GM10248 (cell line): ENCODE results near the gene CLIC5.

Experiments used
- CTCF ChIA-PET: fragments of 300-600 bp; sonication (Branson Sonifier 250); formaldehyde crosslinking; extraction: SDS; loops from one replicate; lab custom pipeline; 2021; ENCODE audit warnings: antibody characterized with exemption; lab: Yijun Ruan, JAX
- POLR2A ChIA-PET: fragments of 350-650 bp; sonication (Branson Sonifier 250); formaldehyde crosslinking; extraction: SDS; loops from one replicate; lab custom pipeline; 2020; ENCODE audit warnings: antibody characterized with exemption; lab: Yijun Ruan, JAX
- DNase-seq: peaks from one replicate; pipeline ENCODE4 v3.0.0; 2012; ENCODE audit errors: extremely low spot score
- TF ChIP-seq, protein P1 (sequence below): IDR thresholded peaks from 2 replicates; pipeline ENCODE4 v1.5.1; 2012; ENCODE audit warnings: mild to moderate bottlenecking, low read depth; ENCODE audit errors: extremely low read depth, missing control alignments, control extremely low read depth

The CLIC5 gene

DNA sequence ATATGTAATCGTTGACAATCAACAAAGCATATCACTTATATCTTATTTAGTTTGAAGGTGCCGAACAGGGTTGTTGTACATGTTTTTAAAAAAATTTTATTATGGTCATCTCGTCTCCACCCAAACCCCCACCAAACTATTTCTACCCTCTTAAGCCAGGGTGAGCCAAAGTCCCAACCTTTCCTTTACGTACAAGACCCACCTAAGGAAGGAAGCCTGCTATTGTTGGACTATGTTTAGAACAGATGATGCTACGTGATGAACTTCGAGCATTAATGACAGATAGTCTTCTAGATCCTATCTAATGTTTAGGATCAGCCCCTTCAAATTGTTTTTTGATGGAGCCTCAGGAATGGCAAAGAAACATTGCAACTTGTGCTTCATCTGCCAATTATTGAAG lies 44.4 kb downstream of the CLIC5 start:
- TF ChIP-seq, protein P1, sequence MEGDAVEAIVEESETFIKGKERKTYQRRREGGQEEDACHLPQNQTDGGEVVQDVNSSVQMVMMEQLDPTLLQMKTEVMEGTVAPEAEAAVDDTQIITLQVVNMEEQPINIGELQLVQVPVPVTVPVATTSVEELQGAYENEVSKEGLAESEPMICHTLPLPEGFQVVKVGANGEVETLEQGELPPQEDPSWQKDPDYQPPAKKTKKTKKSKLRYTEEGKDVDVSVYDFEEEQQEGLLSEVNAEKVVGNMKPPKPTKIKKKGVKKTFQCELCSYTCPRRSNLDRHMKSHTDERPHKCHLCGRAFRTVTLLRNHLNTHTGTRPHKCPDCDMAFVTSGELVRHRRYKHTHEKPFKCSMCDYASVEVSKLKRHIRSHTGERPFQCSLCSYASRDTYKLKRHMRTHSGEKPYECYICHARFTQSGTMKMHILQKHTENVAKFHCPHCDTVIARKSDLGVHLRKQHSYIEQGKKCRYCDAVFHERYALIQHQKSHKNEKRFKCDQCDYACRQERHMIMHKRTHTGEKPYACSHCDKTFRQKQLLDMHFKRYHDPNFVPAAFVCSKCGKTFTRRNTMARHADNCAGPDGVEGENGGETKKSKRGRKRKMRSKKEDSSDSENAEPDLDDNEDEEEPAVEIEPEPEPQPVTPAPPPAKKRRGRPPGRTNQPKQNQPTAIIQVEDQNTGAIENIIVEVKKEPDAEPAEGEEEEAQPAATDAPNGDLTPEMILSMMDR, result no peak
- ChIA-PET POLR2A (no interaction called here), CTCF (no interaction called here)
- no peak for DNase-seq

DNA sequence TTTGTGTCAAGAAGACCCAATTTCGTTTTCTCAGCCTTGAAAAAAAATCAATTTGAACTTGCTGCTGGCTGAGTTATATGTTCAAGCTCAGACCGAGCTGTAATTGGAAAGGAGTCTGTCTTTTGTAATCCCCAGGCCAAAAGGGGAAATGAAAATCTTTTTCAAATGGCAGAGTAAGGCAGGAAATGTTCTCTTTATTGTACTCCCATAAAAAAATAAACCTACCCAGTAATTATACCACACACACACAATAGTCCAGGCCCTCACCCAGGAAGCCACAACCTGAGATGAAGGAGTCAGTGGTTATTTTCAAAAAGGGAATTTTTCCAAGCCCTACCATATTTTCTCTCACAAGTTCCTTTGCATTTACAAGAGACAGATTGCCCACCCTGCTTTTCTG lies 45.3 kb downstream of the CLIC5 start:
- TF ChIP-seq, protein P1, result no peak
- POLR2A ChIA-PET, result no interaction called here
- no peak for DNase-seq
- CTCF ChIA-PET, result no interaction called here

DNA sequence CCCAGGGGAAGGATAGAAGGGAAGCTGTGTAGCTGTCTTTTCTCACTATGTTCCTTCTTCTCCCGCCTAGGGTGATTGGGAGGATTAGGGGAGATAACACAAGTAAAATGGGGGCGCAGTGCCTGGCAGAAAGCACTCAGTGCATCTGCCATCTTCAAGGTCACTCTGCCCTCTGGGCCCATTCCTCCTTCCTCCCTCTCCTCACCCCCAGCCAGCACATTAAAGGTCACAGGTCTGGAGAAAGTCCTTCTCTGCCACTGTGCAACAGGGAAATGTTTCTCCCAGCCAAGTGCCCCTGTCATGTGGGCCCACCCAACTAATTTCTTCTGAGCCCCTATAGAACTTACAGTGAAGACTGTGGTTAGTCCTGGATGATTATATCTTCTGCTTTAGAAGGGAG lies 45.8 kb downstream of the CLIC5 start:
- ChIA-PET CTCF (no interaction called here), POLR2A (no interaction called here)
- TF ChIP-seq, protein P1, result no peak
- DNase-seq, result no peak

DNA sequence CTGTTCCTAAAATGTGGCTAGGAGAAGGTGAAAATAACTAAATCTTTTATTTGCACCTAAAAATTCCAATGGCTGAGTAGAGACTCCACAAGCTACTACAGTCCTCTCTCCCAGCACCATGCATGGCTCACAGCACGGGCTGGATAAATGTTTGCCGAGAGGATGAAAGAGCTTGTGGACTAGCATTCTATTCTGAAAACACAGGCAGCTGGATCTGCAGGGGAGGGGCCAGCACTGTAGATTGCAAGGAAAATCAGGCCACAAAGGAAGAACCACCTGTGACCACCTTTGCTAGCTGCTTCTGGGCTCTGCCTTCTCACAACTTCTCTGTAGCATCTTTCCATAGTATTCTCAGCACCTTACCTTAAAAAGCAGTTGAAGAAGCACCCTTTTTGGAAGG lies 46.6 kb downstream of the CLIC5 start:
- POLR2A ChIA-PET, result no interaction called here
- no peak for DNase-seq
- CTCF ChIA-PET, result no interaction called here
- TF ChIP-seq, protein P1, result no peak

DNA sequence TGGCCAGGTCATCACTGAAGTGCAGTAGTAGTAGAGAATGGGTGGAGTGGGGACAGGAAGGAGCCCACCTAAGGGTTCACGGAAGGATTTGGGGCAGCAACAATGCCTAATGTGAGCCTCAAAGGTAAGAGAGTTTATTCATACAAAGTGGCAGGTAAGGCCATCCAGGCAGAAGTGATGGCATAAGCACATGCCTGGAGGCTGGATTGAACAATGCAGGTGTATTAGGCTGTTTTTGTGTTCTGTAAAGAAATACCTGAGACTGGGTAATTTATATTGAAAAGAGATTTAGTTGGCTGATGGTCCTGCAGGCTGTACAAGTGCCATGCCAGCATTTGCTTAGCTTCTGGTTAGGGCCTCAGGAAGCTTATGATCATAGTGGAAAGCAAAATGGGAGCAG lies 48.3 kb downstream of the CLIC5 start:
- POLR2A ChIA-PET, result no interaction called here
- CTCF ChIA-PET, result interaction anchor here (2.3 kb wide), 1 partner anchor 37 kb away, joined by 7 read pairs; no protein-coding TSS in a partner anchor
- no peak for DNase-seq
- TF ChIP-seq, protein P1, result no peak

DNA sequence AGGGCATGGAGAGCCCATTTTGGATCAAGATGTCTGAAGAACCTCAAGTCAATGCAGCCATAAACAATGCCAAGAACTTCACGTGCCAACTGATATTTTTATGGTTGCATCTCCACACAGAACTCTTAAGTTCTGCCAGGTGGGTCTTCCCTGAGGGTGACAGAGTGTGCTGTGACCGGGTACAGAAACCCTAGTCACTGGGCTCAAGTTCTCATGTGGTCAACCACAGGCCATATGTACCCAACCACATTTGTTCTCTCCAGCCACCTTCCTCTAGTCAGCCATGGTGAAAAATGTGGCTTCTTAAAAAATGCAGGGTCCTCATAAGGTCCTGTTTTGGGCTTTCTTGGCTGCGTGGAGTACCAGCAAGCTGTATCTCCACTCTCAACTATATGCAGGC lies 48.9 kb downstream of the CLIC5 start:
- TF ChIP-seq, protein P1, result no peak
- ChIA-PET CTCF (interaction anchor here (0.9 to 2.3 kb wide), 3 partner anchors 9 to 36 kb away, joined by 3 to 7 read pairs (median 3); no protein-coding TSS in a partner anchor), POLR2A (no interaction called here)
- no peak for DNase-seq

DNA sequence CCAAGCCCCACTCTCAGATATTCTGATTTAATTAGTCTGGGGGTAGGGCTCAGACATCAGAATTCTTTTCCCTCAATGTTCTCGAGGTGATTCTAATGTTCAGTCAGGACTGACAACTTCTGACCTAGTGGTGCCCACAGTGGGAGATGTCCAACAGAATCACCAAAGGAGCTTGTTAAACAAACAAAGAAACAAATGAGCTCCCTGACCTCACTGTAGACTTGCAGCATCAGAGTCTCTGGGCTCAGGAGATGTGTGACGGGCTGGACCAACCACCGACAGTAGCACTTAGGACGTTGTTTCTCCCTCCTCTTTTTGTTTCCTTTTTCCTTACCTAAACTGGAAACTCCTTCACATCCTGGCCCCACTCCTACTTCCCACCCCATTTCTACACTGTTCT lies 49.3 kb downstream of the CLIC5 start:
- no peak for DNase-seq
- CTCF ChIA-PET, result interaction anchor here (0.6 to 2.3 kb wide), 5 partner anchors 9 to 244 kb away, joined by 3 to 7 read pairs (median 3); no protein-coding TSS in a partner anchor
- TF ChIP-seq, protein P1, result no peak
- POLR2A ChIA-PET, result no interaction called here
